Erythroblast (primary cell): ENCODE results near the gene ENOX2.
"Not testable (repeated sequence)": the region's sequence is repeated elsewhere in the genome, so short reads cannot be mapped to it uniquely, and the experiment has no call there.

Experiments
- GATA1 ChIP-seq: IDR thresholded peaks from 2 replicates; pipeline ENCODE4 v1.6.1; 2011; ENCODE audit warnings: low read depth, mild to moderate bottlenecking, control low read depth, low read length, moderate library complexity
- POLR2A ChIP-seq: IDR thresholded peaks from 2 replicates; pipeline ENCODE4 v1.6.1; 2011; ENCODE audit warnings: mild to moderate bottlenecking, low read length

DNA sequence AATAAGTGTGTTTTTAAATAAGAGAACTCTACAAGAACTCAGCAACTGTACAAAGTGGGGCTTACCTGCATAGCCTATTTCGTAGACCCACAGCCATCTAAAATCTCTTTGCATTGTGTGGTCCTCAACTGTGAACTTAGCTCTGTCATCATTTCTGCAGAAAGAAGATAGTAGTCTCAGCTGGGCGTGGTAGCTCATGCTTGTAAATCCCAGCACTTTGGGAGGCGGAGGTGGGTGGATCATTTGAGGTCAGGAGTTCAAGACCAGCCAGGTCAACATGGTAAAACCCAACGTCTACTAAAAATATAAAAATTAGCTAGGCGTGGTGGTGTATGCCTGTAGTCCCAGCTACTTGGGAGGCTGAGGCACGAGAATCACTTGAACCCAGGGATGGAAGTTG, 193.8 kb downstream of the ENOX2 start:
- not testable (repeated sequence) for TF ChIP-seq POLR2A, GATA1
